Fibroblast of skin of abdomen (primary cell): ENCODE results near the gene HECA.
"Not testable (repeated sequence)": the region's sequence is repeated elsewhere in the genome, so short reads cannot be mapped to it uniquely, and the experiment has no call there.

Experiments
- DNase-seq: peaks from one replicate; pipeline ENCODE4 v3.0.0-alpha.2; 2013

HECA gene

DNA sequence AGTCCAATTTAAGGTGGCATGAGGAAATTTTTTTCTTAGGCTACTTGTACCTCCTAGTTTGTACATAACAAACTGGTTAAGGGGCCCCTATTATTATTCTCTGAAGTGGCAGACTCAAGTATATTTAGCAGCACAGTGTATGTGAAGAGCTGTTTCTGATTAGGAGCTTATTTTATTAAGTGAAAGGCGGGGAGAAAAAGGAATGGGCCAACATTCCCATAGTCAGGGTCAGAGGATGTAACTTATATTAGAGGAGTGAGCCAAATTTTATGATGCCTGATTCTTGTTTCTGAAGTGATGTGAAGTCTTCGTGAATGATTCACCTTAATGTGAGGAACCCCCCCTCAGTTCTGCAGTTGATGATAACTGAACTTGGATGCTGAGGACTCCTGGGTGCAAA, 2.8 kb downstream of the HECA start:
- DNase-seq: peak; percentile 79

GRCh38 chr6:139140854-139141253, 6.0 kb downstream of the HECA start:
- not testable (repeated sequence) for DNase-seq

- no peak for DNase-seq
These were observed 7.4 kb downstream of the HECA start for GRCh38 chr6:139142262-139142661.

DNA sequence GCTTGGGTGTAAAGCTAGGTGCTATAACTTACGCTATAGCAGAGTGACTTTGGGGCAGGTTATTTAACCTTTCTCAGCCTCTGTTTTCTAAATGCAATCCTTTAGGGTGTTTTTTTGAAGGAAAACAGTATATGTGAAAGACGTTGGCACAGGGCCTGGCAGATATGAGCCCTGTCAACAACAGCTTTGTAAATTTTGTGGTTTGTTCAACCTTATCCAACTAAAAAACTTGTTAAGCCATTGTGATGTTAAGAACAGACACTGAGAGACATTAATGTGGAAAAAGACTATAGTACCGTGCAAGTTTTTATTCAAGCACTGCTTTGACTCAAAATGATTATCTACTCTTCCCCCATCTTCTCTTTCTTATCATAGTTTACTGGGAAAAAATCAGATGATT, 8.2 kb downstream of the HECA start:
- DNase-seq: no peak

DNA sequence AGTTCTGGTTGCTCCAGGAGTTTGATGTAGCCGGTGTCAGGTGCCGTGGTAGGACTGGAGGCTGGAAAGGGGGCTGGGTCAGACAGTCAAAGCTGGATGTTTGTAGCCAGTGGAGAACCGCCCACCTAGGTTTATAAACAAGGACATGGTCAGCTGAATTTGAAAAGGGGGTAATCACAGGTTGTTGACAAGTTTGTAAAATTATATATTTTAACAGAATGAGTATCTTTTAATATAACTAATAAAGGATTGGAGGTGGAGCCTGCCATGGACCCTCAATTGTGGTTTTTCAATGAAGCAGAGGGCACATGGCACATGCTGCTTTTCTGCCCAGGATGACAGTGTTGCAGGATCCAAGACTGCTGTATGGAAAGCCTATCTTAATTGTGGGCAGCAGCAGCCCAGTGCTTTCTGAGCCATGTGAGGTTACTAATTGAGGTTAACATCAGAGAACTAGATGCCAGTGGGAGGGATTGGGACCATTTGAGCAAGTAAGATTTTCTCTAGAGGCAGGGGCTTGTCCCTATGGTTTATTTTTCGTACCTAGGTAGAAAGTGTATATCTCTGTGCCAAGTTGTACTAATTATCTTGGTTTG, 9.7 kb downstream of the HECA start:
- no peak for DNase-seq

GRCh38 chr6:139145661-139146060, 10.8 kb downstream of the HECA start:
- DNase-seq: no peak

GRCh38 chr6:139146317-139146726, 11.4 kb downstream of the HECA start:
- DNase-seq: no peak

DNA sequence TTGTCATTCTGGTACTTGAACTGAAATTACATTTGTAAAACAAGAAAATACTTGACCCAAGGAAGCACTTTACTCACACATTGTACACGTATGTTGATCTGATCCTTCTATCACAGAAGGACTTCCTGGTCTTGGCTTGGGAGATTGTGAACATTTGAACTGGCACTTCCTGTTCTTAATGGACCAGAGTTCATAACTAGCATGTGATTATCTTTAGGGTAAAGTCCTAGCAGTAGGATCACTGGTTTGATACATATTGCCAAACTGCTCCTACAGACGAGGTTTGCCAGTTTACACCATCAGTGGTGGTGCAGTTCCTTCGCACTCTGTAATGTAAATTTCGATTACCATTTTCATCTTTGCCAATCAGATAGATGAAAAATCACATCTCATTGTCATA, 12.7 kb downstream of the HECA start:
- no peak for DNase-seq

GRCh38 chr6:139148557-139149235, 13.8 kb downstream of the HECA start:
- no peak for DNase-seq

- DNase-seq: peak; percentile 55
These were observed 14.5 kb downstream of the HECA start for GRCh38 chr6:139149383-139149782.

GRCh38 chr6:139150920-139151319, 16.0 kb downstream of the HECA start:
- no peak for DNase-seq

DNA sequence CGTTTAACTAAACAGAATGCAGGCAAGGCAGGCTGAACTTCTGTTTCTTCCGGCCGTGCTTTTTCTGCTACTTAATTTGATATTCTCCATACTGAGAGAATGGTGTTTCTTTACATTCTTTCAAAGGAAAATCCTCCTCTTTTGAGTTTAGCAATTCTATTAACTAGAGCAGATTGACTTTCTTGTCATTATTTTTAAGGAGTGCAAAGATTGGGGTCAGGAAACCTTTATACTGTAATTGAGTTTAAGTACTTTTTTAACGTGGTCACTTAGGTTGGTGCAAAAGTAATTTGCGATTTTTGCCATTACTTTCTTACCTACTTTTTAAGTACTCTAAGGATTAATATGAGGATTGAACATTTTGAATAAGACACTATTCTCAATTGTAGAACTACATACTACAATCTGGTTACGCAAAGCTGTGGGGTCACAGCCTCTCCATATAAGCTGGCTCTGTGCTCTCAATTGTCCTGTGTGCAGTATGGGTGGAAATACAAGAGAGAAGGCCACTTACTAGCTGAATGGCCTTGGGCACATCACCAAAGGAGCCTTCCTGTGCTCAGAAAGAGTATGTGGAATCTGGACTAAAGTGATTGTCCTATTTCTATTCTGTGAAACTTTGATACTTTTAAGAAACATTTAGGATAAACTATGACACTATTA, 16.7 kb downstream of the HECA start:
- DNase-seq: no peak

DNA sequence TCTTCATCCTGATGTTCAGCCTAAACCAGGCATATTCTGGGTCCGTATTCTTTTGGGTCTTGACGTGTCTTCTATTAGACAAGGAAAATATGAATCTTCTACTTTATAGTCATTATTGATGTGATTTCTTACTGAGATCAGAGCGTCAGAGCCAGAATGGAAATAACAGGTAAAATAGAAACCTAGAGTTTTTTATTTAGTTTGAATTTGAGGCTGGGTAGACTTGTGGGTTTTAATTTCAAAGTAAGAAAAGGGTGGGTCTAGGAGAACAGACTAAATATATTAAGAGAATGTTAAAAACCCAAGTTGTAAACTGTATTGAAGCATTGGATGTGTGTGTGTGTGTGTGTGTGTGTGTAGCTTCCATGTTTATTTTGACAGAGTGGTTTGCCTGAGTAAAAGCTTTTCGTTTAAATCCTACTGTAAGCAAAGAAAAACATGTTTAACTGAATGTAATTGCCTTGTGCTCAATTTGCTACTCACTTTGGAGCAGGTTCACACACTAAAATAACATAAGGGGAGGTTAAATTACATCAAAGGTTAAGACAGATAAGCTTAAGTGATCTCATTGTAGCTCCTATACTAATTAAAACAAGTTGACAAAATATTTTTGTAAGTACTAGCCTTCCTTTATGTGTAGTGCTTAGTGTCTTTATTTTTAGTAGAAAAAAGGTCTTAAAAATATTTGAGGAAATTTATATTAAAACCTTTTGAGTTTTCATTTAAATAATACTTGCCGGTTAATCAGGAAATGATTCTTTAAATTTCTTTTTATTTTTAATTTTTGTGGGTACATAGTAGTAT, 17.4 kb downstream of the HECA start:
- DNase-seq: no peak

- DNase-seq: peak; percentile 75
These were observed 18.0 kb downstream of the HECA start for GRCh38 chr6:139152892-139153271.

- peak; percentile 71 for DNase-seq
These were observed 19.0 kb downstream of the HECA start for GRCh38 chr6:139153855-139154254.

DNA sequence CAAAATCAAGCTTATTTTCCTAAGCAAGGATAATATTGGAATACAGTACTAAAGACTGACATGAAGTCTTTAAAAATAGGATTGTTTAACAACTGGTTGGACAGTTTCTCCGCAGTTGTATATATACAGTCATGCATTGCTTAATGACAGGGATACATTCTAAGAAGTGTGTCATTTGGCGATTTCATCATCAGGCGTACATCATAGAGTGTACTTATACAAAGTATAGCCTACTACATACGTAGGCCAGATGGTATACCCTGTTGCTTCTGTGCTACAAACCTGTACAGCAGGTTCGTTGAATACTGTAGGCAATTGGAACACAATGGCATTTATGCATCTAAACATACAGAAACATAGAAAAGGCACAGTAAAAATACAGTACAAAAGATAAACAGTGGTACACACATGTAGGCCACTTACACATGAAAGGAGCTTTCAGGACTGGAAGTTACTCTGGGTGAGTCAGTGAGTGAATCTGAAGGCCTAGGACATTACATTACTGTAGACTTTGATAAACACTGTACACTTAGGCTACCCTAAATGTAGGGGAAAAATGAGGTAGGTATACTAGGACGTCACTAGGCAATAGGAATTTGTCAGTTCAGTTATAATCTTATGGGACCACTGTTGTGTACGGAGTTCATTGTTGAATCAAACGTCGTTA, 20.1 kb downstream of the HECA start:
- peak; percentile 41 for DNase-seq

DNA sequence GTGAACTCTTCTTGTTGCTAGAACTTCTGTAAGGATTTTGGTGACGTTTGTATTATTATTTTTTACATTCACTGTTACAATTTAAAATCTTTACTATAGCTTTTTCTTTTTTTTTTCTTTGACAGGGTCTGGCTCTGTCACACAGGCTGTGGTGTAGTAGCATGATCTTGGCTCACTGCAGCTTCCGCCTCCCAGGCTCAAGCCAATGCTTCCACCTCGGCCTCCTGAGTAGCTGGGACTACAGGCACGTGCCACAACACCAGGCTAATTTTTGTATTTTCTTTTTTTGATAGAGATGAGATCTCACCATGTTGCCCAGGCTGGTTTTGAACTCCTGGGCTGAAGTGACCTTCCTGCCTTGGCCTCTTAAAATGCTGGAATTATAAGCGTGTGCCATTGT, 21.2 kb downstream of the HECA start:
- no peak for DNase-seq

- peak; percentile 75 for DNase-seq
These were observed 21.7 kb downstream of the HECA start for GRCh38 chr6:139156551-139156950.

DNA sequence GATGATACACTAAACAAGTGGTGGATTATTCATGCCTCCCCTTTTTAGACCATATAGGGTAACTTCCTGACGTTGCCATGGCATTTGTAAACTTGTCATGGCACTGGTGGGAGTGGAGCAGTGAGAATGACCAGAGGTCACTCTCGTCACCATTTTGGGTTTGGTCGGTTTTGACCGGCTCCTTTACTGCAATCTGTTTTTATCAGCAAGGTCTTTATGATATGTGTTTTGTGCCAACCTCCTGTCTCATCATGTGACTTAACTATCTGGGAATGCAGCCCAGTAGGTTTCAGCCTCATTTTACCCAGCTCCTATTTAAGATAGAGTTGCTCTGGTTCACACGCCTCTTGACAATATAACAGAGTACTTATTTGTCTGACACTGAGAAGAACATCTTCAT, 22.2 kb downstream of the HECA start:
- DNase-seq: not testable (repeated sequence)

DNA sequence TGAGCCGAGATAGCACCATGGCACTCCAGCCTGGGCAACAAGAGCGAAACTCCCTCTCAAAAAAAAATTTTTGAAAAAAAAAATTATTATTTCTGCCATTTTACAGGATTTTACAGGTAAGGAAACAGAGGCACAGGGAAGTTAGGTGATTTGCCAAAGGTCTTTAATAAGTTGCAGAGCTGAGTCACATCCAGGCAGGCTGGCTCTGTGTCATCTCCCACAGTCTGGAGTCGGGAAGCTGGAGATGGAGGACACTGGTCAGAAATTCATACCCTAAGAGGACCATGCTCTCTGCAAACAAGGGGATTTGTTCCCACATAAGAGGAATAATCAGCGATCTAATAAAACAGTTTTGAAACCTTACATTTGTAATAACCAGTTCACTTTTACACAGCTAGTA, 24.1 kb downstream of the HECA start:
- no peak for DNase-seq

- no peak for DNase-seq
These were observed 26.3 kb downstream of the HECA start for GRCh38 chr6:139161169-139161568.

DNA sequence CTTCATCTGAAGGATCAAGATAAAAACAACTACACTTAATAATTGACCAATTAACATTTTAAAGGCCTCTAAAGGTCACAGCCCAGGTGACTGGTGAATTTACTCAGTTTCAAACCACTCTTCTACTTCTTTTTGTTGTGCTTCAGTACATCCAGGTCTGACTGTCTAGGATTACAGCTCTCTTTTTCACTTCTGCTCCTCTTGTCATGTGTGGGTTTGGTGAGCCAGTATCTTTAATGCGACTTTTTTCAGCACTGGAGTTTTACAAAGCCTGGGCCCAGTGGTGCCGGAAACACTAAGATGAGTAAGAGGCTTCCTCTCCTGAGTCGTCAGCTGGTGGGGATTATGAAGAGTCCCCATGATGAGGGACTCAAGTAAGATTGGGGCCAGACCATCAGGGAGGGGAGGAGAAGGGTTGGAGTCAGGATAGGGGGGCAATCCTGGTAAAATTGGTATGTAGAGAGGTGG, 27.0 kb downstream of the HECA start:
- DNase-seq: no peak

DNA sequence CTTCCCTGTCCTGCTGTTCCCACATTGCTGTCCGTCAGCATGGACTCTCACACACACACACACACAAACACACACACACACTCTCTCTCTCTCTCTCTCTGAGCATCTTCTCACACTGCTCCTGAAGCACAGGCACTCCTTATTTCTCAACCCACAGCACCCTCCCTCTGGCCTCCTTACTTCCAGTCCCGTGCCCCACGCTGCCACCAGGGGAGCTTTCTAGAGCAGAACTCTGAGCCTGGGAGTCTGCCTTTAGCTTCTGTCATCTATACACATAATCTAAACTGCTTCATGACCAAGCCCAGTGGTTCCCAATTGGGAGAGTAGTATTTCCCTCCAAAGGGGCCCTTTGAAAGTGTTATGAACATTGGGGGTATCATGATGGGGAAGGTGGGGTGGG, 29.1 kb downstream of the HECA start:
- no peak for DNase-seq
